NT2/D1 (cell line): ENCODE results near the gene IL19.

Source experiments
- YY1 ChIP-seq: IDR thresholded peaks from 2 replicates; pipeline ENCODE4 v1.6.1; 2011; ENCODE audit not compliant: insufficient read length, insufficient read depth
- ZNF274 ChIP-seq: IDR thresholded peaks from 2 replicates; pipeline ENCODE4 v1.6.1; 2011; ENCODE audit warnings: mild to moderate bottlenecking, low read depth, low read length

GRCh38 chr1:206723462-206723804, 47.1 kb upstream of the IL19 start:
- TF ChIP-seq YY1 (no peak), ZNF274 (no peak)
